LNCaP clone FGC (cell line): ENCODE data around the gene NPAP1.

ENCODE experiments used
- DNase-seq: peaks from one replicate; pipeline ENCODE4 v3.0.0-alpha.2; 2011; ENCODE audit warnings: low read depth
- H3K4me3 ChIP-seq: 2 replicates; pipeline ENCODE4 v1.5.1; 2011; ENCODE audit warnings: mild to moderate bottlenecking, low read depth, low read length, control low read depth
- CTCF ChIP-seq: IDR thresholded peaks from 2 replicates; pipeline ENCODE4 v1.5.1; 2012; ENCODE audit warnings: mild to moderate bottlenecking; ENCODE audit not compliant: control insufficient read depth, insufficient read depth; ENCODE audit errors: extremely low read depth

NPAP1 gene

GRCh38 chr15:24696842-24697241 is 21.3 kb downstream of the NPAP1 start:
- H3K4me3 ChIP-seq, result no peak overlapping the region
- DNase-seq, result no peak
- no peak for TF ChIP-seq CTCF

GRCh38 chr15:24718289-24719082 is 42.9 kb downstream of the NPAP1 start:
- no peak overlapping the region for H3K4me3 ChIP-seq
- DNase-seq, result no peak
- no peak for TF ChIP-seq CTCF

GRCh38 chr15:24729760-24730159 is 54.2 kb downstream of the NPAP1 start:
- no peak overlapping the region for H3K4me3 ChIP-seq
- TF ChIP-seq CTCF, result no peak
- DNase-seq, result no peak
